HL-60 (cell line): ENCODE results near the gene SNAI3.

ENCODE experiments used
- GABPA ChIP-seq: IDR thresholded peaks from 2 replicates; pipeline ENCODE4 v1.6.1; 2012; ENCODE audit warnings: low read depth
- POLR2AphosphoS5 ChIP-seq: IDR thresholded peaks from 2 replicates; pipeline ENCODE4 v1.6.1; 2012; ENCODE audit warnings: low read depth
- TF ChIP-seq, protein P1 (sequence below): IDR thresholded peaks from one replicate; pipeline ENCODE4 v1.5.1; 2011; ENCODE audit warnings: low read length, control low read depth, inconsistent platforms; ENCODE audit not compliant: insufficient read depth

- TF ChIP-seq POLR2AphosphoS5 (no peak), GABPA (no peak)
- TF ChIP-seq, protein P1, sequence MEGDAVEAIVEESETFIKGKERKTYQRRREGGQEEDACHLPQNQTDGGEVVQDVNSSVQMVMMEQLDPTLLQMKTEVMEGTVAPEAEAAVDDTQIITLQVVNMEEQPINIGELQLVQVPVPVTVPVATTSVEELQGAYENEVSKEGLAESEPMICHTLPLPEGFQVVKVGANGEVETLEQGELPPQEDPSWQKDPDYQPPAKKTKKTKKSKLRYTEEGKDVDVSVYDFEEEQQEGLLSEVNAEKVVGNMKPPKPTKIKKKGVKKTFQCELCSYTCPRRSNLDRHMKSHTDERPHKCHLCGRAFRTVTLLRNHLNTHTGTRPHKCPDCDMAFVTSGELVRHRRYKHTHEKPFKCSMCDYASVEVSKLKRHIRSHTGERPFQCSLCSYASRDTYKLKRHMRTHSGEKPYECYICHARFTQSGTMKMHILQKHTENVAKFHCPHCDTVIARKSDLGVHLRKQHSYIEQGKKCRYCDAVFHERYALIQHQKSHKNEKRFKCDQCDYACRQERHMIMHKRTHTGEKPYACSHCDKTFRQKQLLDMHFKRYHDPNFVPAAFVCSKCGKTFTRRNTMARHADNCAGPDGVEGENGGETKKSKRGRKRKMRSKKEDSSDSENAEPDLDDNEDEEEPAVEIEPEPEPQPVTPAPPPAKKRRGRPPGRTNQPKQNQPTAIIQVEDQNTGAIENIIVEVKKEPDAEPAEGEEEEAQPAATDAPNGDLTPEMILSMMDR = no peak
Measured at GRCh38 chr16:88732961-88733294, 46.6 kb upstream of the SNAI3 start.
